ENCODE data around the gene ZYG11B.
"Not testable (repeated sequence)": the region's sequence is repeated elsewhere in the genome, so short reads cannot be mapped to it uniquely, and the experiment has no call there.

The ZYG11B gene

GRCh38 chr1:52707927-52708655, 18.2 kb upstream of the ZYG11B start:
- DNase-seq (ENCODE audit: low spot score): no peak

- no peak for DNase-seq (ENCODE audit: low spot score)
Measured at GRCh38 chr1:52709016-52709415, 17.2 kb upstream of the ZYG11B start.

GRCh38 chr1:52713590-52713989, 12.7 kb upstream of the ZYG11B start:
- DNase-seq (ENCODE audit: low spot score): no peak

- not testable (repeated sequence) for DNase-seq (ENCODE audit: low spot score)
Measured at GRCh38 chr1:52715296-52715695, 11.0 kb upstream of the ZYG11B start.

GRCh38 chr1:52723260-52723659, 3.0 kb upstream of the ZYG11B start:
- no peak for DNase-seq (ENCODE audit: low spot score)

- no peak for DNase-seq (ENCODE audit: low spot score)
Measured at GRCh38 chr1:52725903-52726264, 369 bp upstream of the ZYG11B start.

GRCh38 chr1:52727114-52727586, 897 bp downstream of the ZYG11B start:
- DNase-seq (ENCODE audit: low spot score): peak; percentile 34

- no peak for DNase-seq (ENCODE audit: low spot score)
Measured at GRCh38 chr1:52727956-52728656, 1.9 kb downstream of the ZYG11B start.

- no peak for DNase-seq (ENCODE audit: low spot score)
Measured at GRCh38 chr1:52733368-52733767, 7.1 kb downstream of the ZYG11B start.

GRCh38 chr1:52735371-52735770, 9.1 kb downstream of the ZYG11B start:
- DNase-seq (ENCODE audit: low spot score): not testable (repeated sequence)

GRCh38 chr1:52738148-52738547, 11.9 kb downstream of the ZYG11B start:
- no peak for DNase-seq (ENCODE audit: low spot score)

- DNase-seq (ENCODE audit: low spot score): no peak
Measured at GRCh38 chr1:52738893-52739292, 12.6 kb downstream of the ZYG11B start.

GRCh38 chr1:52739699-52740467, 13.6 kb downstream of the ZYG11B start:
- DNase-seq (ENCODE audit: low spot score): no peak

GRCh38 chr1:52741259-52741658, 15.0 kb downstream of the ZYG11B start:
- DNase-seq (ENCODE audit: low spot score): no peak

GRCh38 chr1:52746189-52746588, 19.9 kb downstream of the ZYG11B start:
- no peak for DNase-seq (ENCODE audit: low spot score)

- no peak for DNase-seq (ENCODE audit: low spot score)
Measured at GRCh38 chr1:52747450-52747849, 21.2 kb downstream of the ZYG11B start.

GRCh38 chr1:52748119-52748518, 21.9 kb downstream of the ZYG11B start:
- DNase-seq (ENCODE audit: low spot score): no peak

GRCh38 chr1:52749496-52749895, 23.2 kb downstream of the ZYG11B start:
- DNase-seq (ENCODE audit: low spot score): not testable (repeated sequence)

- DNase-seq (ENCODE audit: low spot score): not testable (repeated sequence)
Measured at GRCh38 chr1:52750139-52750538, 23.9 kb downstream of the ZYG11B start.

GRCh38 chr1:52751589-52752483, 25.6 kb downstream of the ZYG11B start:
- DNase-seq (ENCODE audit: low spot score): no peak

- DNase-seq (ENCODE audit: low spot score): no peak
Measured at GRCh38 chr1:52752484-52752826, 26.2 kb downstream of the ZYG11B start.

- DNase-seq (ENCODE audit: low spot score): no peak
Measured at GRCh38 chr1:52753169-52753568, 26.9 kb downstream of the ZYG11B start.

All from RKO (cell line).